GM19351 (cell line): ENCODE measurements around the gene PGAP6.
"Not testable (repeated sequence)": the region's sequence is repeated elsewhere in the genome, so short reads cannot be mapped to it uniquely, and the experiment has no call there.

Experiments used
- ATAC-seq: cut with Tn5 transposase; IDR thresholded peaks from one replicate; pipeline ENCODE4 v1.9.1; 2021; ENCODE audit warnings: mild to moderate bottlenecking, moderate library complexity; ENCODE audit not compliant: unreplicated experiment

PGAP6 gene

GRCh38 chr16:404971-405486, 23.3 kb upstream of the PGAP6 start:
- no peak for ATAC-seq

- peak; percentile 55 for ATAC-seq
Measured at GRCh38 chr16:401468-402348, 19.9 kb upstream of the PGAP6 start, which contains the start of gene DECR2. DECR2 (plus strand) TSS chr16:401885; CDS start chr16:401964, 79 bp downstream.

- ATAC-seq = no peak
Measured at GRCh38 chr16:400061-400591, 18.3 kb upstream of the PGAP6 start.

- ATAC-seq = no peak
Measured at GRCh38 chr16:399340-400019, 17.7 kb upstream of the PGAP6 start.

GRCh38 chr16:398561-399339, 17.0 kb upstream of the PGAP6 start:
- ATAC-seq = no peak

- ATAC-seq = no peak
Measured at GRCh38 chr16:397736-398332, 16.1 kb upstream of the PGAP6 start.

GRCh38 chr16:397135-397661, 15.4 kb upstream of the PGAP6 start, which contains the start of gene NME4:
NME4 (plus strand) TSS chr16:397199; CDS start chr16:397223, 24 bp downstream.
- no peak for ATAC-seq

GRCh38 chr16:396605-397004, 14.8 kb upstream of the PGAP6 start:
- ATAC-seq = no peak

GRCh38 chr16:396199-396598, 14.4 kb upstream of the PGAP6 start:
- ATAC-seq = no peak

- no peak for ATAC-seq
Measured at GRCh38 chr16:392450-393030, 10.8 kb upstream of the PGAP6 start.

- no peak for ATAC-seq
Measured at GRCh38 chr16:391885-392335, 10.1 kb upstream of the PGAP6 start.

GRCh38 chr16:389352-389751, 7.6 kb upstream of the PGAP6 start:
- ATAC-seq = no peak

- ATAC-seq = not testable (repeated sequence)
Measured at GRCh38 chr16:387761-388666, 6.2 kb upstream of the PGAP6 start.

- no peak for ATAC-seq
Measured at GRCh38 chr16:386641-387156, 4.9 kb upstream of the PGAP6 start.

- ATAC-seq = no peak
Measured at GRCh38 chr16:383326-384051, 1.7 kb upstream of the PGAP6 start.

- peak; percentile 31 for ATAC-seq
Measured at GRCh38 chr16:381012-381788, 578 bp downstream of the PGAP6 start.

- no peak for ATAC-seq
Measured at GRCh38 chr16:380762-381011, 1.1 kb downstream of the PGAP6 start.
